K562 (cell line): ENCODE data around the gene DNAH9. TPM values are rescaled to one million over a fixed set of nuclear protein-coding genes. Genes with fewer than 3 reads are reported as not detected.

Experiments used
- ATAC-seq: fragments of 200-7000 bp; cut with Tn5 transposase; 3 replicates; pipeline ENCODE4 v1.9.1; 2020; ENCODE audit warnings: moderate library complexity
- BruUV-seq: library from RNA; stranded (reverse); fragments of 400-500 nt; replicated peaks from 2 replicates; lab custom pipeline; 2021; lab: Mats Ljungman, UMichigan
- CTCF ChIA-PET: fragments of 300-600 bp; formaldehyde crosslinking; extraction: SDS; loops from one replicate; lab custom pipeline; 2021; ENCODE audit warnings: low intra/inter-chr PET ratio; lab: Yijun Ruan, JAX
- POLR2A ChIA-PET: fragments of 300-600, 350-650 bp; sonication (Branson Sonifier 250); formaldehyde crosslinking; extraction: SDS; loops from one replicate; lab custom pipeline; 2021; ENCODE audit warnings: antibody characterized with exemption, inconsistent platforms; lab: Yijun Ruan, JAX
- DNase-seq, 4 experiments: peaks; one replicate each; pipeline versions ENCODE4 v3.0.0 to v3.0.0-alpha.2; 2011 to 2018; ENCODE audit warnings: low spot score in 3 of 4, mixed read lengths in 3 of 4; ENCODE audit errors: extremely low read depth in 1 of 4
- FAIRE-seq: peaks from 2 replicates; lab custom pipeline; 2011; peaks lifted over from hg19 to GRCh38; lab: Jason Lieb, UNC
- H2AFZ ChIP-seq: 2 replicates; pipeline ENCODE4 v1.6.0; 2011; ENCODE audit warnings: low read depth, low read length, control low read depth, inconsistent platforms
- H3K27ac ChIP-seq: fragments of 200-600 bp; 3 replicates; pipeline ENCODE4 v1.8.0; 2011; ENCODE audit warnings: low read depth, mild to moderate bottlenecking, control low read depth, inconsistent platforms, low read length, moderate library complexity, mixed read lengths; ENCODE audit errors: extremely low read depth
- H3K27me3 ChIP-seq, 2 experiments: fragments of 300-600 bp in 1 of 2; 2 replicates in 1 of 2; 3 replicates in 1 of 2; pipeline versions ENCODE4 v1.6.0 to v1.8.0; 2011; ENCODE audit warnings: inconsistent platforms in 2 of 2, low read length in 2 of 2, mild to moderate bottlenecking in 1 of 2, mixed read lengths in 1 of 2, moderate library complexity in 1 of 2; ENCODE audit not compliant: control insufficient read depth in 2 of 2, insufficient read depth in 2 of 2
- H3K36me3 ChIP-seq: fragments of 300-600 bp; 3 replicates; pipeline ENCODE4 v1.8.0; 2011; ENCODE audit warnings: mild to moderate bottlenecking, low read length, inconsistent platforms; ENCODE audit not compliant: control insufficient read depth, insufficient read depth
- H3K4me1 ChIP-seq, 2 experiments: fragments of 200-600 bp in 1 of 2; replicated peaks in 1 of 2; 2 replicates in 1 of 2; 3 replicates in 1 of 2; pipeline versions ENCODE4 v1.5.1 to v1.8.0; 2011; ENCODE audit warnings: inconsistent platforms in 2 of 2, low read length in 2 of 2, mild to moderate bottlenecking in 1 of 2, mixed read lengths in 1 of 2, moderate library complexity in 1 of 2; ENCODE audit not compliant: control insufficient read depth in 2 of 2, insufficient read depth in 2 of 2
- H3K4me2 ChIP-seq: 2 replicates; pipeline ENCODE4 v1.6.1; 2011; ENCODE audit warnings: low read length, control low read depth, inconsistent platforms, mixed read lengths; ENCODE audit not compliant: insufficient read depth
- H3K4me3 ChIP-seq: fragments of 200-600 bp; sonication (generic), shearing (Covaris generic); 2 replicates; pipeline ENCODE4 v1.5.1; 2016; ENCODE audit warnings: control low read depth, inconsistent platforms
- H3K79me2 ChIP-seq: fragments of 200-600 bp; 3 replicates; pipeline ENCODE4 v1.8.0; 2011; ENCODE audit warnings: low read length, inconsistent platforms; ENCODE audit not compliant: control insufficient read depth, insufficient read depth
- H3K9ac ChIP-seq, 2 experiments: 2 replicates each; pipeline versions ENCODE4 v1.6.0 to v1.6.1; 2011; ENCODE audit warnings: low read depth in 2 of 2, low read length in 2 of 2, control low read depth in 1 of 2, inconsistent platforms in 1 of 2, mild to moderate bottlenecking in 1 of 2, mixed read lengths in 1 of 2; ENCODE audit not compliant: insufficient read depth in 1 of 2
- H3K9me1 ChIP-seq: one replicate; pipeline ENCODE4 v1.6.0; 2011; ENCODE audit warnings: inconsistent platforms, mild to moderate bottlenecking, low read length, moderate library complexity; ENCODE audit not compliant: control insufficient read depth, insufficient read depth
- H3K9me3 ChIP-seq: replicated peaks from 2 replicates; pipeline ENCODE4 v1.5.1; 2011; ENCODE audit warnings: low read depth, low read length, inconsistent platforms; ENCODE audit not compliant: control insufficient read depth, insufficient read depth
- H4K20me1 ChIP-seq: replicated peaks from 2 replicates; pipeline ENCODE4 v1.6.1; 2011; ENCODE audit warnings: low read length, inconsistent platforms, mixed read lengths; ENCODE audit not compliant: control insufficient read depth, insufficient read depth
- CTCF ChIP-seq, 3 experiments: IDR thresholded peaks in 2 of 3; conservative IDR thresholded peaks in 1 of 3; 2 replicates each; pipeline ENCODE4 v1.5.1; 2011 to 2012; ENCODE audit warnings: low read length in 3 of 3, mild to moderate bottlenecking in 3 of 3, control low read depth in 2 of 3, improper control_type of control experiment in 1 of 3, inconsistent platforms in 1 of 3, low read depth in 1 of 3, mixed read lengths in 1 of 3, moderate library complexity in 1 of 3; ENCODE audit not compliant: insufficient read depth in 2 of 3
- ETV1 ChIP-seq: fragments of 450-650 bp; conservative IDR thresholded peaks from 2 replicates; pipeline ENCODE4 v1.6.1; 2016; ENCODE audit warnings: missing genetic modification characterization, control low read depth, low read depth, missing compliant biosample characterization
- FOXA1 ChIP-seq: fragments of 450-650 bp; IDR thresholded peaks from 2 replicates; pipeline ENCODE4 v1.6.1; 2016; ENCODE audit warnings: mild to moderate bottlenecking, borderline replicate concordance
- ZBTB34 ChIP-seq: fragments of 250-450 bp; sonication (Bioruptor Pico); IDR thresholded peaks from 2 replicates; pipeline ENCODE4 v1.8.0; 2021; ENCODE audit warnings: mild to moderate bottlenecking, moderate library complexity
- ZFPM2 ChIP-seq: fragments of 250-450 bp; sonication (Bioruptor Pico); IDR thresholded peaks from 2 replicates; pipeline ENCODE4 v1.5.1; 2022; ENCODE audit warnings: mild to moderate bottlenecking
- ZNF280B ChIP-seq: fragments of 250-450 bp; sonication (Bioruptor Pico); IDR thresholded peaks from 2 replicates; pipeline ENCODE4 v1.5.1; 2021; ENCODE audit warnings: mild to moderate bottlenecking
- ZNF766 ChIP-seq: fragments of 200-800 bp; sonication (Bioruptor generic); conservative IDR thresholded peaks from 2 replicates; pipeline ENCODE4 v1.6.1; 2016; ENCODE audit warnings: missing genetic modification characterization, missing compliant biosample characterization
- WGBS: fragments of 100-300 bp; shearing (Covaris generic); methylation state at CpG from one replicate; pipeline ENCODE4 v1.1.6; 2016; ENCODE audit warnings: low coverage, mixed read lengths; ENCODE audit not compliant: insufficient coverage; ENCODE audit errors: missing lambda C conversion rate; 5-methylcytosine and 5-hydroxymethylcytosine counted together
- in situ Hi-C: fragments of 300-500 bp; cut with MboI; formaldehyde crosslinking; loops from 4 replicates; pipeline ENCODE4 v1.15.0; 2018; ENCODE audit warnings: inconsistent platforms, mixed read lengths
- intact Hi-C: fragments of 100-400 bp; cut with micrococcal nuclease; formaldehyde crosslinking; loops from 2 replicates; pipeline ENCODE4 v1.14.2; 2022
- polyA plus RNA-seq, 8 experiments: library from polyadenylated mRNA; depleted of rRNA in 4 of 8; stranded (reverse) in 5 of 8; unstranded in 3 of 8; fragments of >200 nt; fragmentation: Nextera tagmentation in 2 of 8; fragmentation: Illumina TruSeq in 1 of 8; extraction: Ambion mirVana in 2 of 8; extraction: Trizol in 1 of 8; gene quantifications; 2 replicates each; pipeline versions ENCODE4 v1.2.1 to v1.2.3, GENCODE V29; 2011 to 2014; ENCODE audit warnings: inconsistent platforms in 1 of 8, missing spikeins in 1 of 8
- total RNA-seq, 7 experiments: library from RNA; depleted of rRNA in 6 of 7; stranded (reverse); fragments of >200 nt in 6 of 7; fragmentation: Illumina TruSeq in 2 of 7; extraction: Trizol in 2 of 7; gene quantifications; 2 replicates each; pipeline versions ENCODE4 v1.2.1 to v1.2.3, GENCODE V29; 2011 to 2021; ENCODE audit warnings: low replicate concordance in 1 of 7

The DNAH9 gene
- total and polyA plus RNA-seq, 9 of the 15 experiments (the other 6 are each of a cell fraction or from before 2014, with no cell fraction given): not detected

GRCh38 chr17:11986942-11987329, 388.7 kb downstream of the DNAH9 start:
- ChIA-PET POLR2A (interaction anchor here (1.0 kb wide), 1 partner anchor 10 kb away, joined by 3 read pairs; the partner anchor contains the start of gene ZNF18), CTCF (interaction anchor here (0.6 to 2.5 kb wide), 4 partner anchors 1111 to 1374 kb away, joined by 3 to 13 read pairs (median 3); no protein-coding TSS in a partner anchor)
- ATAC-seq (peak; percentile 49), FAIRE-seq (peak; percentile 77), DNase-seq (peak; percentile 9 to 41 (median 13))
- no peaks in the 10 kb centered on the region for H3K4me1 ChIP-seq
- H2AFZ ChIP-seq: no peak overlapping the region
- H3K27me3 ChIP-seq: no peaks in the 10 kb centered on the region
- no peak overlapping the region for H3K4me3 ChIP-seq
- no TSS peak for BruUV-seq
- WGBS: 16% methylated on average over 5 of the region's 5 CpGs
- no peaks in the 10 kb centered on the region for H3K9me1 ChIP-seq
- in situ Hi-C loops: loop anchor here (25.0 kb wide), 1 partner anchor 1100 kb away; no protein-coding TSS in a partner anchor
- no peak overlapping the region for H3K27ac ChIP-seq
- H3K9ac ChIP-seq: no peak overlapping the region
- H3K4me2 ChIP-seq: no peak overlapping the region
- H3K79me2 ChIP-seq: no peaks in the 10 kb centered on the region
- no peaks in the 10 kb centered on the region; the same call in 2 of the 3 replicates for H3K36me3 ChIP-seq
- no peaks in the 10 kb centered on the region for H4K20me1 ChIP-seq
- H3K9me3 ChIP-seq: no peaks in the 10 kb centered on the region
- intact Hi-C loops: loop anchor here (1.0 to 10.0 kb wide), 2 partner anchors 92 to 1111 kb away; no protein-coding TSS in a partner anchor
- no peak for TF ChIP-seq ZBTB34 (CRISPR knock-in tag)
- no peak for TF ChIP-seq FOXA1
- TF ChIP-seq CTCF (IDR thresholded peaks at IDR 0.05 in 2 of 3, conservative IDR thresholded peaks at IDR 0.05 in 1 of 3; ENCODE audit: insufficient read depth in 2 of 3, low read depth in 1 of 3, low read length in 3 of 3): peak; percentile 17 to 54 (median 46); a peak in 4 of 6 replicates
- no peak for TF ChIP-seq ZFPM2 (CRISPR knock-in tag)
- no peak for TF ChIP-seq ETV1 (tag)
- no peak for TF ChIP-seq ZNF280B (CRISPR knock-in tag)
- TF ChIP-seq ZNF766 (CRISPR knock-in tag): no peak
